SK-N-SH treated with all-trans-retinoic acid at 6 μM for 48 hours (cell line): ENCODE data around the gene MVK.

Experiments
- ATAC-seq: fragments of 200-7000 bp; cut with Tn5 transposase; 3 replicates; pipeline ENCODE4 v1.9.1; 2020; ENCODE audit warnings: mild to moderate bottlenecking, moderate library complexity
- ARNTL ChIP-seq: fragments of 450-650 bp; formaldehyde crosslinking; IDR thresholded peaks from 2 replicates; pipeline ENCODE4 v1.5.0; 2020; ENCODE audit warnings: low read depth, mild to moderate bottlenecking, moderate library complexity, borderline replicate concordance
- BACH2 ChIP-seq: fragments of 250-450 bp; sonication (Bioruptor Pico); IDR thresholded peaks from 2 replicates; pipeline ENCODE4 v1.9.0; 2021; ENCODE audit warnings: mild to moderate bottlenecking, borderline replicate concordance
- CREB5 ChIP-seq: fragments of 250-450 bp; sonication (Bioruptor Pico); IDR thresholded peaks from 2 replicates; pipeline ENCODE4 v1.5.1; 2020; ENCODE audit warnings: low read depth, mild to moderate bottlenecking, moderate library complexity
- CSDC2 ChIP-seq: fragments of 250-450 bp; sonication (Bioruptor Pico); IDR thresholded peaks from 2 replicates; pipeline ENCODE4 v1.5.0; 2020; ENCODE audit warnings: mild to moderate bottlenecking, moderate library complexity
- CSRNP3 ChIP-seq: fragments of 250-450 bp; sonication (Bioruptor Pico); IDR thresholded peaks from 2 replicates; pipeline ENCODE4 v1.5.1; 2021; ENCODE audit warnings: mild to moderate bottlenecking, moderate library complexity
- ESRRG ChIP-seq: fragments of 250-450 bp; sonication (Bioruptor Pico); IDR thresholded peaks from 2 replicates; pipeline ENCODE4 v1.6.1; 2021; ENCODE audit warnings: mild to moderate bottlenecking
- GLIS3 ChIP-seq: fragments of 250-450 bp; sonication (Bioruptor Pico); IDR thresholded peaks from 2 replicates; pipeline ENCODE4 v1.5.0; 2020; ENCODE audit warnings: mild to moderate bottlenecking, moderate library complexity
- ISL1 ChIP-seq: fragments of 250-450 bp; sonication (Bioruptor Pico); IDR thresholded peaks from 2 replicates; pipeline ENCODE4 v2.1.2; 2022; ENCODE audit warnings: mild to moderate bottlenecking, moderate library complexity
- OSR1 ChIP-seq: fragments of 250-450 bp; sonication (Bioruptor Pico); IDR thresholded peaks from 2 replicates; pipeline ENCODE4 v1.8.0; 2022; ENCODE audit warnings: moderate library complexity, mild to moderate bottlenecking, inconsistent platforms
- PATZ1 ChIP-seq: fragments of 250-450 bp; sonication (Bioruptor Pico); IDR thresholded peaks from 2 replicates; pipeline ENCODE4 v1.8.0; 2020; ENCODE audit warnings: mild to moderate bottlenecking, moderate library complexity, borderline replicate concordance
- POU6F1 ChIP-seq: fragments of 250-450 bp; sonication (Bioruptor Pico); IDR thresholded peaks from 2 replicates; pipeline ENCODE4 v1.8.0; 2021; ENCODE audit warnings: low read depth, mild to moderate bottlenecking, moderate library complexity, borderline replicate concordance
- PPARA ChIP-seq: fragments of 250-450 bp; sonication (Bioruptor Pico); IDR thresholded peaks from 2 replicates; pipeline ENCODE4 v1.5.0; 2020; ENCODE audit warnings: mild to moderate bottlenecking, borderline replicate concordance
- RARB ChIP-seq: fragments of 250-450 bp; sonication (Bioruptor Pico); IDR thresholded peaks from 2 replicates; pipeline ENCODE4 v1.8.0; 2021; ENCODE audit warnings: mild to moderate bottlenecking, moderate library complexity
- SNAI2 ChIP-seq: fragments of 250-450 bp; sonication (Bioruptor Pico); IDR thresholded peaks from 2 replicates; pipeline ENCODE4 v1.5.0; 2020; ENCODE audit warnings: mild to moderate bottlenecking, moderate library complexity
- TOX ChIP-seq: fragments of 250-450 bp; sonication (Bioruptor Pico); IDR thresholded peaks from 2 replicates; pipeline ENCODE4 v1.8.0; 2021; ENCODE audit warnings: mild to moderate bottlenecking, moderate library complexity, borderline replicate concordance
- TSHZ2 ChIP-seq: fragments of 250-450 bp; sonication (Bioruptor Pico); IDR thresholded peaks from 2 replicates; pipeline ENCODE4 v1.5.0; 2020; ENCODE audit warnings: mild to moderate bottlenecking, moderate library complexity
- ZC3H10 ChIP-seq: fragments of 250-450 bp; sonication (Bioruptor Pico); IDR thresholded peaks from 2 replicates; pipeline ENCODE4 v1.5.1; 2021; ENCODE audit warnings: mild to moderate bottlenecking, moderate library complexity
- ZFP3 ChIP-seq: fragments of 250-450 bp; sonication (Bioruptor Pico); IDR thresholded peaks from 2 replicates; pipeline ENCODE4 v1.5.0; 2020; ENCODE audit warnings: mild to moderate bottlenecking, moderate library complexity
- ZFP30 ChIP-seq: fragments of 450-650 bp; formaldehyde crosslinking; IDR thresholded peaks from 2 replicates; pipeline ENCODE4 v1.5.0; 2022; ENCODE audit warnings: mild to moderate bottlenecking, moderate library complexity
- ZNF565 ChIP-seq: fragments of 450-650 bp; formaldehyde crosslinking; conservative IDR thresholded peaks from 2 replicates; pipeline ENCODE4 v1.5.0; 2020; ENCODE audit warnings: low read depth, mild to moderate bottlenecking, moderate library complexity
- ZNF70 ChIP-seq: fragments of 450-650 bp; formaldehyde crosslinking; IDR thresholded peaks from 2 replicates; pipeline ENCODE4 v1.5.0; 2020; ENCODE audit warnings: mild to moderate bottlenecking, moderate library complexity
- ZNF8 ChIP-seq: fragments of 450-650 bp; formaldehyde crosslinking; IDR thresholded peaks from 2 replicates; pipeline ENCODE4 v1.5.0; 2020; ENCODE audit warnings: mild to moderate bottlenecking, moderate library complexity

The MVK gene

GRCh38 chr12:109604132-109604585 lies 30.6 kb downstream of the MVK start:
- TF ChIP-seq ISL1 (CRISPR knock-in tag) (no peak), GLIS3 (CRISPR knock-in tag) (no peak), ZNF565 (CRISPR knock-in tag) (no peak), POU6F1 (CRISPR knock-in tag) (no peak), RARB (CRISPR knock-in tag) (no peak), PPARA (CRISPR knock-in tag) (no peak), ZNF8 (CRISPR knock-in tag) (no peak), CSRNP3 (CRISPR knock-in tag) (no peak), TSHZ2 (CRISPR knock-in tag) (no peak), OSR1 (CRISPR knock-in tag) (no peak), ZC3H10 (CRISPR knock-in tag) (no peak), ESRRG (no peak), ZNF70 (CRISPR knock-in tag) (no peak), CSDC2 (CRISPR knock-in tag) (no peak), ARNTL (CRISPR knock-in tag) (no peak), CREB5 (CRISPR knock-in tag) (no peak)
- ATAC-seq, result no peak

- ATAC-seq, result no peak
- TF ChIP-seq BACH2 (CRISPR knock-in tag), result no peak
- no peak for TF ChIP-seq GLIS3 (CRISPR knock-in tag)
- TF ChIP-seq ZFP30 (CRISPR knock-in tag), result no peak
- no peak for TF ChIP-seq ZNF8 (CRISPR knock-in tag)
- TF ChIP-seq PPARA (CRISPR knock-in tag), result no peak
- no peak for TF ChIP-seq SNAI2 (CRISPR knock-in tag)
- TF ChIP-seq ZFP3, result no peak
- TF ChIP-seq POU6F1 (CRISPR knock-in tag), result no peak
- no peak for TF ChIP-seq PATZ1 (CRISPR knock-in tag)
- no peak for TF ChIP-seq TOX
- no peak for TF ChIP-seq TSHZ2 (CRISPR knock-in tag)
- TF ChIP-seq ISL1 (CRISPR knock-in tag), result no peak
- TF ChIP-seq CSDC2 (CRISPR knock-in tag), result no peak
- TF ChIP-seq ESRRG, result no peak
- TF ChIP-seq OSR1 (CRISPR knock-in tag), result no peak
- TF ChIP-seq, all 23 proteins: peak for 0
Measured at GRCh38 chr12:109605016-109605415, 31.4 kb downstream of the MVK start.
